GM12891 (cell line): ENCODE measurements around the gene PSME4.

Experiments used
- POLR2A ChIP-seq: IDR thresholded peaks from 2 replicates; pipeline ENCODE4 v1.6.1; 2011; ENCODE audit warnings: low read depth, low read length, control low read depth
- POU2F2 ChIP-seq: IDR thresholded peaks from 2 replicates; pipeline ENCODE4 v1.6.1; 2011; ENCODE audit warnings: low read depth, mild to moderate bottlenecking, control low read depth, low read length, moderate library complexity

GRCh38 chr2:53913721-53914120 is 57.1 kb downstream of the PSME4 start:
- TF ChIP-seq POLR2A: no peak
- TF ChIP-seq POU2F2: no peak
